NCI-H446 (cell line): ENCODE measurements around the gene PLPP7.

ENCODE experiments used
- DNase-seq, 2 experiments: peaks; one replicate each; lab custom pipeline; 2025; lab: John Stamatoyannopoulos, UW

The PLPP7 gene

DNA sequence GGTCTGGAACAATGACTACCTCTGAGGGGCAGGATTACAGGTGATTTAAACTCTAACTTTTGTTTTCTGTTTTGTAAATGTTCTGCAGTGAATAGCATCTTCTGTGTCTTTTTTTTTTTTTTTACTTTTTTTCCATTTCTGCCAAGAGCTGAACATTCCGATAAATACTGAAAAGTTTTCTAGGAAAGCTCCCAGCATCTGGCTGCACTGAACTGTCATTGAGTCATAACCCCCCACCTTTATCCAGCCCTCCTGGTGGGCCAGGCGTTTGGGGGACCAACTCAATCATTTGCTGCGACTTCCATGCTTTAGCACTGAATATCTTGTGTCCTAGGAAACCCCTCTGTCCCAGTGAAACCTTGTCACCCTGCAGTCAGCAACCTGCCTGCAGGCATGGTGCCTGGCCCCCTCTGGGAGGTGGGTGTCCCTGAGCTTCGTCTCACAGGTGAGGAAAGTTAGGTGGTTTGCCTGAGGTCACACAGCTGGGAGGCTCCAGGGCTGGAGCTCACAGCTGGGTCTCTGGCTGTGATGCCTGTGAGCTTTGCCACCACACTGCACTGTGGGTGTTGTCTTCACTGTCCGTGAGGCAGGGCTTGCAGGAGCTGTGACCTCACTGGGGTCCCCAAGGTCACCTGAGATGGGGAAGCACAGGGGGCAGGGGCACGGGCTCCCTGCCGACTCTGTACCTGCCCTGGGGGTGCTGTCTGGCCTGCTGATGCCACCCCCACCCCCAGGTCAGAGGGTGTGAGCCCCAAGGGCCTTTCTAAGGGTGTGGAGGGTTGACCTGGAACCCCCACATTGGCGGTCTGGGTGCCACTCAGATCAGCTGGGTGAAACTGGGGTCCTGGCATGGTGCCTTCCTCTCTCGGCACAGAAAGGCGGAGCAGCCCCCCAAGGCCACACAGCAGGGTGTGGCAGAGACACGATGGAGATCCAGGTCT, 14.1 kb downstream of the PLPP7 start:
- no peak for DNase-seq

- DNase-seq, result no peak
Measured at GRCh38 chr9:131304676-131305355, 15.3 kb downstream of the PLPP7 start.

DNA sequence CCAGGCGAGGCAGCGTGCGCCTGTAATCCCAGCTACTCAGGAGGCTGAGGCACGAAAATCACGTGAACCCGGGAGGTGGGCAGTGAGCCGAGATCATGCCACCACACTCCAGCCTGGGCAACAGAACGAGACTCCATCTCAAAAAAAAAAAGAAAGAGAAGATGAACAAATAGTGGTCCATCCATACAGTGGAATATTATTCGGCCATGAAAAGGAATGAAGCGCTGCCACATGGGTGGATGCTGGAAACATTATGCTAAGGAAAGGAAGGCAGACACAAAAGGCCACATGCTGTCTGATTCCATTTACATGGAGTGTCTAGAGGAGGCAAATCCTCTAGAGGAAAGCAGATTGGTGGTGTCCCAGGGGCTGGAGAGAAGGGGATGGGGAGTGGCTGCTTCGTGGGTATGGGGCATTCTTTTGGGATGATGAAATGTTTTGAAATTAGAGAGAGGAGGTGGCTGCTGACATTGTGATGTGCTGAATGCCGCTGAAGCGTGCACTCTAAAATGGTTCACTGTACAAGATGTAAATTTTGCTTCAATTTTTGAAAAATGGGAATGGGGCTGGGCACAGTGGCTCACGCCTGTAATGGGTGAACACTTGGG, 17.0 kb downstream of the PLPP7 start:
- DNase-seq, result no peak

DNA sequence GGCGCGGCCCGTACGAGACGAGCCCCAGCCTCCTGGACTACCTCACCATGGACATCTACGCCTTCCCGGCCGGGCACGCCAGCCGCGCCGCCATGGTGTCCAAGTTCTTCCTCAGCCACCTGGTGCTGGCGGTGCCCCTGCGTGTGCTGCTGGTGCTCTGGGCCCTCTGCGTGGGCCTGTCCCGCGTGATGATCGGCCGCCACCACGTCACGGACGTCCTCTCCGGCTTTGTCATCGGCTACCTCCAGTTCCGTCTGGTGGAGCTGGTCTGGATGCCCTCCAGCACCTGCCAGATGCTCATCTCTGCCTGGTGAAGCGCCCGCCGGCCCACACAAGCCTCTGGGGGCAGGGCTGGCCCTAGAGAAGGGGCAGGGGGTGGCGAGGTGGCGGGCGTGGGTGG, 18.5 kb downstream of the PLPP7 start:
- no peak for DNase-seq

GRCh38 chr9:131308452-131308851, 18.9 kb downstream of the PLPP7 start:
- no peak for DNase-seq

DNA sequence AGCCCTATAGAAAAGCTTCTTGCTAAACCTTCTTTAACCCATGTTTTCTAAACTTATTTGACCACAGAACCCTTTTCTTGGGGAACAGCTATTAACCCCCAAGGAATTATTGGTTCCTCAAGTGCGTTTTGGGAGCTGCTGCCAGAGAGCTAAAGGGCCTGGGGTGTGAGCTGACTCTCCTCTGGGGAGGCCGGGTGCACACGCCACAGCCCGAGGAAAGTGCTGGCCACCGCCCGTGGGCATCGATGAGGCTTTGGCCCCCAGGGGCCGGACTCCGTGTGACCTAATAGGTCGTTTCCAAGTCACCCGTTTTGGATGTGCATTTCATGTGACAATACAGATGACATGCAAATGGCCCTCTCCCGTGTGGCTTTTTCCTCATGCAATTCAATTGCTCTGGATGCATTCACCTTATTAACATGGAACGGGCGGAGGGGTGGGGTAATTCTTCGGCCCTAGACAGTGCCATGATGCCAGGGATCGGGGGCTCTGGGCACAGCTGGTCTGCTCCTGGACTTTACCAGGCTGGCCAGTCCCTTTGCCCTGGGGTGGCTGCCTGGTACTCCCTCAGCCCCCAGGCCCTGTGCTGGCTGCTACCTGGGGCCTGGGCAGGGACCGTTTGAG, 19.5 kb downstream of the PLPP7 start:
- DNase-seq, result no peak

- DNase-seq, result no peak
Measured at GRCh38 chr9:131309530-131310276, 20.2 kb downstream of the PLPP7 start.

- DNase-seq, result no peak
Measured at GRCh38 chr9:131310833-131311554, 21.5 kb downstream of the PLPP7 start.

- DNase-seq, result no peak
Measured at GRCh38 chr9:131312246-131312645, 22.7 kb downstream of the PLPP7 start.

GRCh38 chr9:131312822-131313770, 23.6 kb downstream of the PLPP7 start:
- DNase-seq, result no peak

DNA sequence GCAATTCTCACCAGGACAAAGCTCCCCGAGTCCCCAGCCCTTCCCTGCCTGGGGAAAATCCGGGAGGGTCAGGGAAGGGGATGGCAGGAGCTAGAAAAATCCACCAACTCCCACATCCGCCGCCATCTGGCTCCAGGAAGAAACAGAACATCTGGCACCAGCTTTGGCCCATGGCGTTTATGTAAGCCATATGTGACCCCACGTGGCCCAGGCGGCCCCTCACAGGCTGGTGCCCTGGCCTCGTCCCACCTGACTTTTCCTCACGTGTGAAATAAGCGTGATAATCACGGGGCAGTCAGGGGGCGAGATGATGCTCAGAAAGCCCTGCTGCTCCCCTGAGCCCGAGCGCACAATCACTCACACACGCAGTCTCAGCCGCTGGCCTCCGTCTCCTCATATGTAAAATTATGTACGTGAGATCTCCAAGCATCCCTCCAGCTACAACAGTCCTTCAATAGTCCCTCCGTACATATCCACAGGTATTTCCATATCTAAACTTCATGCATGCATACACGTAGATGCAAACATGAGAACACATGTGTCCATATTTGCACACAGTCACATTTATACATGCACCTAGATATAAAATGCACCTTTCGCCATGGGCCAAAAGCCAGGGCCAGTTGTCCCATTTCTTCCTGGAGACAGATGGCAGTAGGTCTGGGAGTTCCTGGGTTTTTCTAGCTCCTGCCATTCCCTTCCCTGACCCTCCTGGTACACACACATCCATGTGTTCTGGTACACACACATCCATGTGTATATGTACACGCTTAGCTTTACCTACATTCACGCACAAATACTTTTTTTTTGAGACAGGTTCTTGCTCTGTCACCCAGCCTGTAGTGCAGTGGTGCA, 28.9 kb downstream of the PLPP7 start:
- DNase-seq, result no peak

GRCh38 chr9:131319486-131319885, 30.0 kb downstream of the PLPP7 start:
- DNase-seq, result no peak

GRCh38 chr9:131320031-131320685, 30.6 kb downstream of the PLPP7 start:
- DNase-seq, result no peak

DNA sequence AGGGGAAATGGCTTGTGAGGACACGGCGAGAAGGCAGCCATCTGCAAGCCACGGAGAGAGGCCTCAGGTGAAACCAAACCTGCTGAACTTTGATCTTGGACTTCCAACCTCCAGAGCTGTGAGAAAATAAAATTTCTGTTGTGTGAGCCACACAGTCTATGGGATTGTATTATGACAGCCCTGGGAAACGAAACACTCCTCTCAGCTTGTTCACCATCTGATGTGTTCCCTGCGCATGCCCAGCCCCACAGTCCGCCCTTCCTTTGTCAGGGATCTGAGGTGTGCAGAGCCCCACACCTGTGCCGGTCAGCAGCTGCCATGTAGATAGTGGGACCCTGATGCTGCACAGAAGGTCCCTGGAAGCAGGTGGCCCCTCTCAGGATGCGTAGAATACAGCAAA, 34.1 kb downstream of the PLPP7 start:
- no peak for DNase-seq

DNA sequence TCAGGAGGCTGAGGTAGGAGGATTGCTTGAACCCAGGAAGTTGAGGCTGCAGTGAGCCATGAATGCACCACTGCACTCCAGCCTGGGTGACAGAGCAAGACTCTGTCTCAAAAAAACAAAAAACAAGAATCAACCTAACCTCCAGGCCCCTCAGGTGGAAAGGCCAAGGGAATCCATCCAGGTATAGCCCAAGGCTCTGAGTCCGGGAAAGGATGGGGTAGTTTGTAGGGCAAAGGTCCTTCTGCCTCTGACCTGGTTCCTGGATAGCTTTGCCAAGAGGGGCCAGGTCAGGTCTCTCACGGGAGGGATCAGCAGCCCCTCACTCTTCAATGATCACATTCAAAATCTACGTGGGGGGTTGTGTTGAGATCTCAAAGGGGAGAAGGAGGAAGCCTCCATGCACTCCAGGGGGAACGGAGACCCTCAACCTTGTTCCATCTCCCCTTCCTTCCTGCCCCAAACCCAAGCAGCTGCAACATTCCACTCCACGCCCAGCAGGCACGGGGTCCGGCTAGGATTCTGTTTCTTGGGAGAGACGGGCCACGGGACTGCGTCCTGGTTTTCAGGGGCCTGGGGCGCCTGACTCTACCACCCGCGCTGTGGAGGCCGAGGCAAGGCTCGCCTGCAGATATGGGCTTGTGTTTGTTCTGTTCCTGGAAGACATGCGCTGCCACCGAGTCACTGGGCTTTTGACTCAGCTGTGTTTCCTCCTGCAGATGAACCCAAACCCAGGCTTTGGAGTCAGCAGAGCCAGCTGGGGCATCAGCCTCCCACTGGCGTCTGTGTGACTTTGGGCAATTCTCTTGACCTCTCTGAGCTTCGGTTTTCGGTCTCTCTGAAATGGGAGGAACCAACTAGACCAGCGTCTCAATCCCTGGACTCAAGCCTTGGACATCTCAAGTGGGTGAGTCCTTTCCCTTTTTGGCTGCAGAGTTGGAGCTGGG, 35.5 kb downstream of the PLPP7 start:
- no peak for DNase-seq

DNA sequence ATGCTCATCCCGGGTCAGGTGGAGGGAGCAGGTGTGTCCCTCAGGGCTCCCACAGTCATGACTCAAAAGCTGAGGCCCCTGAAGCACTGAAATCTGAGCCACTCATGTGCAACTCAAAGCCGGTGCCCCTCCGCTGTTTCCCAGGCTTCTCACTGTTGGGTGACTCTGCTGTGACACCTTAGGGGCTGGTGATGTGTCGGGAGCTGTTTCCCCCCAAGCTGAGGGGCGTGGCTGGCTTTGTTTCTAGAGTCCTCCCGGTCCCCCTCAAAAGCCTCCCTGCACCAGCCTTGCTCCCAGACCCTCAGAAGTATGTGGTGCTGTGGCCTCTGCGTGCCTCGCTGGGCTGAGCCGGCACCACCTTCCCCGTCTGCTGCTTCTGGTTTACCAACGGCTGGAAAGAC, 39.7 kb downstream of the PLPP7 start:
- DNase-seq, result no peak
